Amniotic epithelial cell (primary cell): ENCODE results near the gene DGCR2.
A peak's percentile ranks its signal among the peaks of the same experiment; 100 is the strongest.
"Not testable (repeated sequence)": the region's sequence is repeated elsewhere in the genome, so short reads cannot be mapped to it uniquely, and the experiment has no call there.

ENCODE experiments used
- DNase-seq: peaks from one replicate; pipeline ENCODE4 v3.0.0-alpha.2; 2010; ENCODE audit warnings: low read depth

DGCR2 gene

GRCh38 chr22:19122143-19122751, at the start of gene DGCR2:
TSS of gene DGCR2 (minus strand) at chr22:19122412. CDS start at chr22:19122206, 206 bp downstream.
- peak; percentile 91 for DNase-seq

GRCh38 chr22:19169947-19170318, 47.7 kb upstream of the DGCR2 start:
- DNase-seq = no peak

- no peak for DNase-seq
Observed at GRCh38 chr22:19169002-19169946, 47.1 kb upstream of the DGCR2 start.

- DNase-seq = no peak
Observed at GRCh38 chr22:19168088-19168890, 46.1 kb upstream of the DGCR2 start.

- no peak for DNase-seq
Observed at GRCh38 chr22:19167106-19167869, 45.1 kb upstream of the DGCR2 start.

- no peak for DNase-seq
Observed at GRCh38 chr22:19166421-19166820, 44.2 kb upstream of the DGCR2 start.

GRCh38 chr22:19164425-19164824, 42.2 kb upstream of the DGCR2 start:
- no peak for DNase-seq

GRCh38 chr22:19158649-19159048, 36.4 kb upstream of the DGCR2 start:
- not testable (repeated sequence) for DNase-seq

- DNase-seq = not testable (repeated sequence)
Observed at GRCh38 chr22:19156109-19156508, 33.9 kb upstream of the DGCR2 start.

GRCh38 chr22:19152942-19153883, 31.0 kb upstream of the DGCR2 start:
- DNase-seq = no peak

GRCh38 chr22:19151329-19152191, 29.3 kb upstream of the DGCR2 start:
- no peak for DNase-seq

- DNase-seq = no peak
Observed at GRCh38 chr22:19150482-19151328, 28.5 kb upstream of the DGCR2 start.

- DNase-seq = no peak
Observed at GRCh38 chr22:19149991-19150390, 27.8 kb upstream of the DGCR2 start, which contains the start of gene GSC2. TSS of gene GSC2 (minus strand) at chr22:19150292. CDS start at chr22:19150283, 9 bp downstream.

GRCh38 chr22:19149047-19149883, 27.1 kb upstream of the DGCR2 start:
- no peak for DNase-seq

- DNase-seq = no peak
Observed at GRCh38 chr22:19148417-19149046, 26.3 kb upstream of the DGCR2 start.

- DNase-seq = no peak
Observed at GRCh38 chr22:19147195-19147780, 25.1 kb upstream of the DGCR2 start.
